OCI-LY7 (cell line): ENCODE results near the gene SERPINB10.

Experiments used
- CTCF ChIP-seq: fragments of 200-600 bp; sonication (generic); conservative IDR thresholded peaks from 2 replicates; pipeline ENCODE4 v1.5.1; 2014; ENCODE audit warnings: mild to moderate bottlenecking, antibody characterized with exemption, low read length, moderate library complexity, mixed read lengths
- EZH2phosphoT487 ChIP-seq: fragments of 200-600 bp; sonication (generic); IDR thresholded peaks from 2 replicates; pipeline ENCODE4 v1.6.1; 2018; ENCODE audit warnings: low read depth, borderline replicate concordance, mild to moderate bottlenecking, mixed run types, antibody characterized with exemption, low read length, moderate library complexity, mixed read lengths

GRCh38 chr18:63963615-63964256 lies 56.0 kb downstream of the SERPINB10 start:
- TF ChIP-seq CTCF, result peak; percentile 74
- TF ChIP-seq EZH2phosphoT487, result no peak
